GM12891 (cell line): Measurements from ENCODE around the gene F7.

Source experiments
- DNase-seq: peaks from one replicate; pipeline ENCODE4 v3.0.0; 2011; ENCODE audit warnings: low spot score; ENCODE audit not compliant: insufficient read length
- FAIRE-seq: peaks from 2 replicates; lab custom pipeline; 2011; peaks lifted over from hg19 to GRCh38; lab: Jason Lieb, UNC
- PAX5 ChIP-seq: IDR thresholded peaks from 2 replicates; pipeline ENCODE4 v1.6.1; 2011; ENCODE audit warnings: low read length, moderate library complexity, mild to moderate bottlenecking; ENCODE audit not compliant: insufficient read depth, severe bottlenecking
- POLR2A ChIP-seq: IDR thresholded peaks from 2 replicates; pipeline ENCODE4 v1.6.1; 2011; ENCODE audit warnings: low read depth, low read length, control low read depth
- POLR2AphosphoS5 ChIP-seq: IDR thresholded peaks from 2 replicates; pipeline ENCODE4 v1.6.1; 2011; ENCODE audit warnings: low read depth, low read length, control low read depth
- POU2F2 ChIP-seq: IDR thresholded peaks from 2 replicates; pipeline ENCODE4 v1.6.1; 2011; ENCODE audit warnings: low read depth, mild to moderate bottlenecking, control low read depth, low read length, moderate library complexity
- SPI1 ChIP-seq: IDR thresholded peaks from 2 replicates; pipeline ENCODE4 v1.6.1; 2011; ENCODE audit warnings: low read depth, low read length, control low read depth
- TAF1 ChIP-seq: IDR thresholded peaks from 2 replicates; pipeline ENCODE4 v1.6.1; 2011; ENCODE audit warnings: low read depth, low read length, control low read depth

F7 gene

DNA sequence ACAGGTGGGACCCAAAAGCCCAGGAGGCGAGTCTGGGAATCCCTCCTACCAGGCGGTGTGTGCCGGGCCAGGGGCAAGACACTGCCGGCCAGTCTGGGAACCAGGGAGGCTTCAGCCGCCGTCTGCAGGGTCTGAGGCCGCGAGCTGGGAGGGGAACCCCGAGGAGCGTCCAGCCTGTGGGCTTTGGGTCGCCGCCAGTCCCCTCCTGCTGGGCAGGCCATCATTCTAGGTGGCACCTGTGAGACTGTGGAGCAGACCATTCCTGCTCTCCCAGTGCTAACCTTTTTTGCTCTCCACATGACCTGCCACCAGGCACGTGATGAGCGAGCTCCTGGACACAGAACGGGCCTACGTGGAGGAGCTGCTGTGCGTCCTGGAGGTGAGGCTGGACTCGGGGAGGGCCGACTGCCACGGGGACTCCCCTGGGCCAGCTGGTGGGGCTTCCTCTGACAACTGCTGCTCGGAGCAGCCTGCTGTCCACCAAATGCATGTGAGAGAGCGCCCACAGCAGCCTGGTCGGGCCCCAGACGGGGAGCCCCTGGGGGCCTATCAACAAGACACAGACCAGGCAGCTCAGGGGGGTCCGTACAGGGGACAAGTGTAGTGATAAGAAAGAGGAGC is 24.6 kb upstream of the F7 start:
- no peak for FAIRE-seq
- DNase-seq = no peak
- no peak for TF ChIP-seq POU2F2
- TF ChIP-seq POLR2A = no peak
- TF ChIP-seq SPI1 = no peak
- TF ChIP-seq POLR2AphosphoS5 = no peak
- no peak for TF ChIP-seq TAF1
- no peak for TF ChIP-seq PAX5

DNA sequence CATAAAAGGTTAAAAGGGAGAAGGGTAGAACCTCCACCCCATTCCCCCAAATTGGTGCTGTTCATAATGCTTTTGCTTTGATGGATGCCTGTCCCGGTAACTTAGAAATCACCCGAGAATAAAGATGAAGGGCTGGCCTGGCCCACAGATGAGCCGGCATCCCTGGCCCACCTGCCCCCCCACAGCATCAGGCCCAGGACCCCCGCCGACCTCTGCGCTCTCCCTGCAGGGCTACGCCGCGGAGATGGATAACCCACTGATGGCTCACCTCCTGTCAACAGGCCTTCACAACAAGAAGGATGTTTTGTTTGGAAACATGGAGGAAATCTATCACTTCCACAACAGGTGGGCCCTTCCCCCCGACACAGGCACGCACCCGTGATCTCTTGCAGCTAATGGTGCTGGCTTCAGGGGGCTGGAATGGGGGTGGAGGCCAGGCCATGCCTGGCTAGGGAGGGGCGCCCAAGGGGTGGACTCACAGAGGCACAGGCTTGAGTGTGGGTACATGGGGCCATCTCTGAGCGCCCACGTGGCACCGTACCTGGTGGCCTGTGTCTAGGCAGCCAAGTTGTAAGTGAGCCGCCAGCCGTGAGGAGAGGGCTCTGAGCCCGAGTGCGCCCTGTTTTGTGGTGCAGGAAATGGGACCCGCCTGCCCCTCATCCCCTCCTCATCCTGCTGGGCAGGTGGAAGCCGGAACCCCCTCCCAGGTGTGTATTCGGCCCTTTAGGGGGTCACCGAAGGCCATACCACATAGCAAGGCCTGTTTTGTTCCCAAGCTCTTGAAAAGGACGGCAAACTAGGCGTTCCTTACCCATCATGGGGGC is 23.2 kb upstream of the F7 start:
- no peak for FAIRE-seq
- no peak for TF ChIP-seq POU2F2
- TF ChIP-seq TAF1 = no peak
- TF ChIP-seq PAX5 = no peak
- TF ChIP-seq POLR2AphosphoS5 = no peak
- TF ChIP-seq SPI1 = no peak
- no peak for TF ChIP-seq POLR2A
- no peak for DNase-seq

DNA sequence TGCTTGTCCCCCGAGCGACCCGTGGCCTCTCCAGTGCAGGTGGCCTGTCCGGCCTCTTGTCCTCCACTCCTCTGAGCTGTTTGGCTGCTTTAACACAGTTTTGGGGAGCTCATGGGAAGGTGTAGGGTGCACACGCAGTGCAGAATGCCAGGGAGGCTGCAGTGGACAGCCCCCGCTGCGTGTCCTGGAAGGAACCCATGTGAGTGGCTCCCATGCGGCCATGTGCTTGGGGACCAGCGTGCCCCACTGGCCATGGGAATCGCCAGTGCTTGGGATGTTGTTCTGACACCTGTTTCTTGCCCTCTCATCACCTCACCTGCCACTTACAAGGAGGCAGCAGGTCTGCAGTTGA is 22.6 kb upstream of the F7 start:
- TF ChIP-seq SPI1 (no peak), POLR2AphosphoS5 (no peak), TAF1 (no peak), PAX5 (no peak), POLR2A (no peak), POU2F2 (no peak)
- no peak for FAIRE-seq
- DNase-seq = no peak

DNA sequence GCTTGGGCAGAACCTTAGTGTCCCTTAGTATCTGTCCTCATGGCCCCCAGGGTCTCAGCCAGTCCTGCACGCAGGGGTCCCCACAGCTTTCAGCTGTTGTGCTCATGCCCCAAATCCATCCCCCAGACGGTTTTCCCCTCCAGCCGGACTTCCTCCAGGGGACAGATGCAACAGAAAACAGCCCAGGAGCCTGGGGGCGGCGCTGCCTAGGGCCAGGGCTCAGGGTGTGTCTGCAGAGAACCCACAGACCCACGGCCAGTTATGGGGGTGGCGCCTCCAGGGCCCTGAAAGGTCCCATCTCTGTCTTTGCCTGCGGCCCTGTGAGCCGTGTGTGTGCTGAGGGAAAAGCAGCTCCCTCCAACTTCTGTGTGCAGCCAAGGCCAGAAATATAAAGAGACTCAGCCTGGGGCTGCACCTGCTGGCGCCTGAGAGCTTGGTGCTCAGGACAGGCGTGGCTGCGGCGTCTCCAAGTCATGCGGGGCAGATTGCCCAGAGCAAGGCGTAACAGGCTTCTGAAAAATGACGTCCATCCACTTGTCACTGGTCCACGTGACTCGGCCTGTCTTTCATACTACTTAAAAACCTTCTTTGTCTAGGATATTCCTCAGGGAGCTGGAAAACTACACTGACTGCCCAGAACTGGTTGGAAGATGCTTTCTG is 22.1 kb upstream of the F7 start:
- no peak for DNase-seq
- no peak for TF ChIP-seq POLR2A
- TF ChIP-seq SPI1 = no peak
- TF ChIP-seq POLR2AphosphoS5 = no peak
- TF ChIP-seq PAX5 = no peak
- no peak for TF ChIP-seq TAF1
- no peak for TF ChIP-seq POU2F2
- no peak for FAIRE-seq

DNA sequence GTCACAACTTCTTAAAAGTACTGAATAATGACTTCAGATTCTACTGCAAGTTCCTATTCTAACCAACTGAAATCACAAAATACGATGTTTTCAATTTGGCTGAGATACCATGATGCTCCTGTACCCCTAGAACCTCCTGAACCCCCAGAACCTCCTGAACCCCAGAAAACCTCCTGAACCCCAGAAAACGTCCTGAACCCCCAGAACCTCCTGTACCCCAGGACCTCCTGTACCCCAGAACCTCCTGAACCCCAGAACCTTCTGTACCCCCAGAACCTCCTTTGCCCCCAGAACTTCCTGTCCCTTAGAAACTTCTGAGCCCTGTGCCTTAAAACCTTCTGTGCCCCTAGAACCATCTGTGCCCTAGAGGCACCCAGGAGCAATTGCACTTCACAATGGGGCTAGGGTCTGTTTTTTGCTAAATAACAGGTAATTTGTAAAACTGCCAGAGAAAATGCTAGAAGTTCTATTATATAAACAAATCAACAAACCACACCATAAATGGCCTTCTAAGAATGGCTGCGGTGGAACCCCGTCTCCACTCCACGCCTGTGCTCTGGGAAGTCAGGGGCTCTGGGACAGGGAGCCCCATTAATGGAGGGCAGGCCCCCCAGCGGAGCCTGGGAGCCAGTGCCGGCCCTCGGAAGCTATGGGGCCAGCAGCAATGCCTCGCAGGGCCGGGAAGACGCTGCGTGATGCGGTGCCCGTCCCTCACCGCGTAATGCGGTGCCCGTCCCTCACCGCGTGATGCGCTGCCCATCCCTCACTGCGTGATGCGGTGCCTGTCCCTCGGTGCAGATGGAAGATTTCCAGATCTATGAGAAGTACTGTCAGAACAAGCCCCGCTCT is 21.3 kb upstream of the F7 start:
- TF ChIP-seq POU2F2 = no peak
- TF ChIP-seq TAF1 = no peak
- no peak for TF ChIP-seq POLR2AphosphoS5
- no peak for TF ChIP-seq PAX5
- no peak for TF ChIP-seq POLR2A
- TF ChIP-seq SPI1 = no peak
- DNase-seq (no peak), FAIRE-seq (no peak)

DNA sequence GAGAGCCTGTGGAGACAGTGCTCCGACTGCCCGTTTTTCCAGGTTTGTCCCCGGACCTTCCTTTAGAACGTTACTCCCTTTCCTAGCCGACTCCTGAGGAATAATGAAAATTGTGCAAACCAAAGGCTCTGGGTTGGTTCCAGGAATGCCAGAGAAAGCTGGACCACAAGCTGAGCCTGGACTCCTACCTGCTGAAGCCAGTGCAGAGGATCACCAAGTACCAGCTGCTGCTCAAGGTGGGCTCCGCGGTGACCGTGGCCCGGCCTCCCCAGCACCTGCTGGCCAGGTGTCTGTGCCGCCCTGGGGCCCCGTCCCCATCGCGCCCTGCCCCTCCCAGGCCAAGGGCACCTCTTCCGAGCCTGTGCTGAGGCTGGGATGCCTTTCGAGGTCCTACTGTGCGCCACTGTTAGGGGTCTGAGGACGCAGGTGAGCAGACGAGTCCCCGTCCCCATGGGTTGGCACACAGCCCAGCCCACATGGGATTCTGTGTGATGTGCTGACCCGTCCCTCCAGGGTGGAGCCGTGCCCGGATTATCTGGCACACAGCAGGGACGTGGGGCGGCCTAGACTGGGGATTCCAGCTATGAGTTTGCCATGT is 20.5 kb upstream of the F7 start:
- DNase-seq = no peak
- no peak for FAIRE-seq
- no peak for TF ChIP-seq POLR2AphosphoS5
- TF ChIP-seq POLR2A = no peak
- TF ChIP-seq POU2F2 = no peak
- TF ChIP-seq SPI1 = no peak
- TF ChIP-seq PAX5 = no peak
- no peak for TF ChIP-seq TAF1

DNA sequence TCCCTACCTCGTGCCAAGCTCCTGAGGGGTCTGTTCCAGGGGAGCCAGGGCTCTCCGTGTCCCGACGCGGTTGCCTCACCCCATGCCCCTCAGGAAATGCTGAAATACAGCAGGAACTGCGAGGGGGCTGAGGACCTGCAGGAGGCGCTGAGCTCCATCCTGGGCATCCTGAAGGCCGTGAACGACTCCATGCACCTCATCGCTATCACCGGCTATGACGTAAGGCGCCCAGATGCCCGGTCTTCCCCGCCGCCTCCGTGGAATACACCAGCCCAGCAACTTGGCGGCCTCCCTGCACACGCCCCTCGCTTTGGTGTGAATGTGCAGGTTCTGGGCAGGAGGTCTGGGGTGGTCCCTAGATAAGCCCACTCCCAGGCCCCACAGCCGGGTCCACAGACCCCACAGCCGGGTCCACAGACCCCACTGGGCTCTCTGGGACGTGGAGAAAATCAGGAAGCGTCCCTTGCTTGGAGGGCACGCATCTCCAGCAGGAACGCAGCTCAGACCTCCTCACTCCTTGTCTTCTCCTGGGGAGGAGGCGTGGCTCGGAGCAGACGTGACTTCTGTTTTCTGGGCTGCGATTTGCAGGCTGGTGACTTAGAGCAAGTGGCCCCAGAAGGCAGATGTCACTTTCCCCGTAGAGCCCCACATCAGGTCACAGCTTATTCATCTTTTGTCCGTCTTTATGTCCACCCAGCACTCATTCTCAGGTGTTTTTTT is 19.4 kb upstream of the F7 start:
- TF ChIP-seq PAX5 (no peak), POU2F2 (no peak), POLR2A (no peak), SPI1 (no peak), TAF1 (no peak), POLR2AphosphoS5 (no peak)
- FAIRE-seq (no peak), DNase-seq (no peak)

DNA sequence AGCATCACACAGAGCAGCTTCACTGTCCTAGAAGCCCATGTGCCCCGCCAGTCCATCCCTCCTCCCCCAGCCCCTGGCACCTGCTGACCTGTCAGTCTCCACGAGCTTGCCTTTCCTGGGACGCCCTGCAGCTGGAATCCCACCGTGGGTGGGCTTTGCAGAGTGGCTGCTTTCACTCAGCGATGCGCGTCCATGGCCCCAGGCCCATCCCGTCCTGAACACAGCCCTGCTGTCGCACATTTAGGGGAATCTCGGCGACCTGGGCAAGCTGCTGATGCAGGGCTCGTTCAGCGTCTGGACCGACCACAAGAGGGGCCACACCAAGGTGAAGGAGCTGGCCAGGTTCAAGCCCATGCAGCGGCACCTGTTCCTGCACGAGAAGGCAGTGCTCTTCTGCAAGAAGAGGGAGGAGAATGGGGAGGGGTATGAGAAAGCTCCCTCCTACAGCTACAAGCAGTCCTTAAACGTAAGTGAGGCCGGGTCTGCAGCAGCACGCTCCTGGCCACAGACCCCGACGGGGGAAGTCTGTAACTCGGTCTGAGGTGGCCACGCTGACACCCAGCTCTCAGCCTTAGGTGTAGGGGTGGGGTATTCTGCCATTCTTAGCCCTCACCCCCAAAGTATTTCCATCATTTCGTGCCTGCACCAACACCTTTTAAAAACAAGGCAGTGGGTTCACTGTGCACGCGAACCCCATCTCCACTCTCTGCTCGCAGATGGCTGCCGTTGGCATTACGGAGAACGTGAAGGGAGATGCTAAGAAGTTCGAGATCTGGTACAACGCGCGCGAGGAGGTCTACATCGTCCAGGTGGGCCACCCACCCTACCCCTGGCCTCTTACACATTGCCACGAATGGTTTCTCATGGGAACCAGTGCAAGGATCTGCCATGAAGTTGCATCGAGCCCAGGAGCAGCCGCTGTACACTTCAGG is 18.3 kb upstream of the F7 start:
- no peak for FAIRE-seq
- no peak for DNase-seq
- TF ChIP-seq POLR2A = no peak
- no peak for TF ChIP-seq SPI1
- no peak for TF ChIP-seq PAX5
- no peak for TF ChIP-seq TAF1
- TF ChIP-seq POLR2AphosphoS5 = no peak
- no peak for TF ChIP-seq POU2F2
